ENCODE results near the gene SCNN1A.

The SCNN1A gene

DNA sequence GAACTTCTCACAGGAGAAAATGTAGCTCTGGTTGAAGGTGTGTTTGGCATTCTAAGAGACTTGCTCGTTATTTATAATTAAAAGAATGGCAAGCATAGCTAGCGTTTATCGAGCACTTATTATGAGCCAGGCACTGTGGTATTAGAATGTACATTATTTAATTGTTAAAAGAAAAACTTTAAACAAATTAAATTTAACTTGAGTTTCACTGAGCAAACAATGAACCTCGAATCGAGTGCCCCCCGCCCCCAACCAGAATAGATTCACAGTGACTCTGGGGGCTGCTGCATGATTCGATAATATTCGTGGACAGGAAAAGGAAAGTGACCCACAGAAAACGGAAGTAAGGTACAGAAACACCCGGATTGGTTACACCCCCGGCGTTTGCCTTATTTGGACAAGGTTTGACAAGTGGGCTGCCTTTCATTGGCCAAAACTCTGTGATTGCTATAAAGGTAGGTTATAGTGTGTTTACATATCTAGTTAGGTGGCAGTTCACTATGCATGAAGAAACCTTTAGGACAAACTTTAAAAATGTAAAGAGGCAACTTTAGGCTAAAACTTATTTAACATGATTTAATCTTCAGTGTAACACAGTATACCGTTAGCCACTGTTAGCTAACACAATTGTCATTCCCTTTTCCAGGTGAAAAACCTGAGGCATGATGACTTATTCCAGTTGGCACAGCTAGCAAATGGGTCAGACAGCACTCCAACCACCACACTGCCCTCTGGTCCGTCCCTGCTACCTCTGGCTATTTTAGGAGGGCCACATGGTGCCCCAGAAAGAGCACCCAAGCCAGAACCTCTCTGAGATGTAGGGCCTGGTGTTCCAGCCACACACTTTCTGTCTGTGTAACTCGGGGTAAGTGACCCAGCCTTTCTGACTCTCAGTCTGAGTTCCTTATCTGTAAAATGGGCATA lies 7.1 kb downstream of the SCNN1A start:
- Histone ChIP-seq H3K27ac (ENCODE audit: low read length) (no peak overlapping the region), H3K9me3 (ENCODE audit: control insufficient read depth in 2 of 2, low read length in 2 of 2) (no peaks in the 10 kb centered on the region), H3K27me3 (ENCODE audit: control insufficient read depth in 1 of 2, insufficient read depth in 2 of 2, low read length in 2 of 2) (no peaks in the 10 kb centered on the region), H3K4me3 (ENCODE audit: low read length in 2 of 2) (no peak overlapping the region), H3K9ac (ENCODE audit: low read length in 2 of 2) (no peak overlapping the region), H3K4me1 (ENCODE audit: control insufficient read depth, insufficient read depth, low read length) (peaks cover 10% of the 10 kb centered on the region), H3K36me3 (ENCODE audit: control insufficient read depth in 2 of 2, insufficient read depth in 2 of 2, low read length in 2 of 2) (no peaks in the 10 kb centered on the region)

- Histone ChIP-seq H3K9me3 (ENCODE audit: control insufficient read depth in 2 of 2, low read length in 2 of 2) (no peaks in the 10 kb centered on the region), H3K27ac (ENCODE audit: low read length) (no peak overlapping the region), H3K4me1 (ENCODE audit: control insufficient read depth, insufficient read depth, low read length) (peaks cover 13% of the 10 kb centered on the region), H3K4me3 (ENCODE audit: low read length in 2 of 2) (no peak overlapping the region), H3K27me3 (ENCODE audit: control insufficient read depth in 1 of 2, insufficient read depth in 2 of 2, low read length in 2 of 2) (no peaks in the 10 kb centered on the region), H3K9ac (ENCODE audit: low read length in 2 of 2) (no peak overlapping the region), H3K36me3 (ENCODE audit: control insufficient read depth in 2 of 2, insufficient read depth in 2 of 2, low read length in 2 of 2) (no peaks in the 10 kb centered on the region)
Measured at GRCh38 chr12:6367065-6367968, 8.0 kb downstream of the SCNN1A start.

DNA sequence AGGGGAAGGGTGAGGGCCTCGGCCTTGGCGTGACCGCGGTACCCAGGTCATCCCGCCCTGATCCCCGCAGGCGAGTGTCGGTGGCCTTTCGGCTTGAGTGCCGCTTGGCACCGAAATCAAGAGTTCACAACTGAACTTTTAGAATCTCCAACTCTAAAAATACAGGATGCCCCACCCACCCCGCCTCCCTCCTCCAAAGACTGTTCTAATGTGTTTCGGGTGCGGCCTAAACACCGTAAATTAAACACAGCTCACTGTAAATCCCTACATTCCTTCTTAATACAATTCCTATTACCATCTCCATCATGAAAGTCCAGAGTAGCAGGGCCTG lies 11.4 kb downstream of the SCNN1A start:
- peak overlapping the region; percentile 79 to 81 for H3K9ac ChIP-seq (ENCODE audit: low read length in 2 of 2)
- peak overlapping the region; percentile 77 to 82 for H3K4me3 ChIP-seq (ENCODE audit: low read length in 2 of 2)
- no peaks in the 10 kb centered on the region for H3K36me3 ChIP-seq (ENCODE audit: control insufficient read depth in 2 of 2, insufficient read depth in 2 of 2, low read length in 2 of 2)
- H3K4me1 ChIP-seq (ENCODE audit: control insufficient read depth, insufficient read depth, low read length) = peaks cover 19% of the 10 kb centered on the region
- H3K9me3 ChIP-seq (ENCODE audit: control insufficient read depth in 2 of 2, low read length in 2 of 2) = no peaks in the 10 kb centered on the region
- no peaks in the 10 kb centered on the region for H3K27me3 ChIP-seq (ENCODE audit: control insufficient read depth in 1 of 2, insufficient read depth in 2 of 2, low read length in 2 of 2)
- H3K27ac ChIP-seq (ENCODE audit: low read length) = peak overlapping the region; percentile 71

- no peaks in the 10 kb centered on the region for H3K9me3 ChIP-seq (ENCODE audit: control insufficient read depth in 2 of 2, low read length in 2 of 2)
- peak overlapping the region; percentile 71 for H3K27ac ChIP-seq (ENCODE audit: low read length)
- H3K27me3 ChIP-seq (ENCODE audit: control insufficient read depth in 1 of 2, insufficient read depth in 2 of 2, low read length in 2 of 2) = no peaks in the 10 kb centered on the region
- H3K9ac ChIP-seq (ENCODE audit: low read length in 2 of 2) = peak overlapping the region; percentile 79 to 81
- peaks cover 19% of the 10 kb centered on the region for H3K4me1 ChIP-seq (ENCODE audit: control insufficient read depth, insufficient read depth, low read length)
- peak overlapping the region; percentile 77 to 82 for H3K4me3 ChIP-seq (ENCODE audit: low read length in 2 of 2)
- no peaks in the 10 kb centered on the region for H3K36me3 ChIP-seq (ENCODE audit: control insufficient read depth in 2 of 2, insufficient read depth in 2 of 2, low read length in 2 of 2)
Measured at GRCh38 chr12:6363330-6364043, 11.9 kb downstream of the SCNN1A start.

DNA sequence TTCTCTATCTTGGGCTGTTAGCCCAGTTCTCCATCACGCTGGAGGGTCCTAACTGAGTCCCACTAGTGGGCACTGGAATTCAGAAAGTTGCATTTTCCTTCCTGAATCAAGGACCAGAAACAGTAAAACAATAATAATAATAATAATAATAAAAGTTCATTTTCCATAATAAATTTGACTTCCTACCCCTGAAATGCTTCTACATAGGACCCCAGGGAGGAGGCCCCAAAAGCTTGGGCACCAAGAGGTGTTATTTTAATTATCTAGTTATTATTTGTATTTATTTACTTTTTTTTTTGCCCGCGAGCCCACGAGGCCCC lies 12.4 kb downstream of the SCNN1A start:
- H3K4me3 ChIP-seq (ENCODE audit: low read length in 2 of 2) = peak overlapping the region in 1 of 2 donors; percentile 29
- no peaks in the 10 kb centered on the region for H3K36me3 ChIP-seq (ENCODE audit: control insufficient read depth in 2 of 2, insufficient read depth in 2 of 2, low read length in 2 of 2)
- H3K27ac ChIP-seq (ENCODE audit: low read length) = no peak overlapping the region
- H3K9me3 ChIP-seq (ENCODE audit: control insufficient read depth in 2 of 2, low read length in 2 of 2) = no peaks in the 10 kb centered on the region
- H3K27me3 ChIP-seq (ENCODE audit: control insufficient read depth in 1 of 2, insufficient read depth in 2 of 2, low read length in 2 of 2) = no peaks in the 10 kb centered on the region
- H3K9ac ChIP-seq (ENCODE audit: low read length in 2 of 2) = no peak overlapping the region
- peaks cover 19% of the 10 kb centered on the region for H3K4me1 ChIP-seq (ENCODE audit: control insufficient read depth, insufficient read depth, low read length)

- Histone ChIP-seq H3K4me1 (ENCODE audit: control insufficient read depth, insufficient read depth, low read length) (peaks cover 19% of the 10 kb centered on the region), H3K4me3 (ENCODE audit: low read length in 2 of 2) (no peak overlapping the region)
Measured at GRCh38 chr12:6362403-6362802, 13.0 kb downstream of the SCNN1A start.

GRCh38 chr12:6361834-6362233 lies 13.5 kb downstream of the SCNN1A start:
- Histone ChIP-seq H3K4me3 (ENCODE audit: low read length in 2 of 2) (no peak overlapping the region), H3K9ac (ENCODE audit: low read length in 2 of 2) (no peak overlapping the region), H3K4me1 (ENCODE audit: control insufficient read depth, insufficient read depth, low read length) (peaks cover 19% of the 10 kb centered on the region), H3K9me3 (ENCODE audit: control insufficient read depth in 2 of 2, low read length in 2 of 2) (no peaks in the 10 kb centered on the region), H3K36me3 (ENCODE audit: control insufficient read depth in 2 of 2, insufficient read depth in 2 of 2, low read length in 2 of 2) (no peaks in the 10 kb centered on the region), H3K27me3 (ENCODE audit: control insufficient read depth in 1 of 2, insufficient read depth in 2 of 2, low read length in 2 of 2) (no peaks in the 10 kb centered on the region), H3K27ac (ENCODE audit: low read length) (no peak overlapping the region)

More at GRCh38 chr12:6362403-6362802, 13.0 kb downstream of the SCNN1A start:
- no peak overlapping the region for H3K27ac ChIP-seq (ENCODE audit: low read length)
- H3K36me3 ChIP-seq (ENCODE audit: control insufficient read depth in 2 of 2, insufficient read depth in 2 of 2, low read length in 2 of 2) = no peaks in the 10 kb centered on the region
- H3K9me3 ChIP-seq (ENCODE audit: control insufficient read depth in 2 of 2, low read length in 2 of 2) = no peaks in the 10 kb centered on the region
- no peak overlapping the region for H3K9ac ChIP-seq (ENCODE audit: low read length in 2 of 2)
- no peaks in the 10 kb centered on the region for H3K27me3 ChIP-seq (ENCODE audit: control insufficient read depth in 1 of 2, insufficient read depth in 2 of 2, low read length in 2 of 2)

- Histone ChIP-seq H3K9me3 (ENCODE audit: control insufficient read depth in 2 of 2, low read length in 2 of 2) (no peaks in the 10 kb centered on the region), H3K9ac (ENCODE audit: low read length in 2 of 2) (no peak overlapping the region), H3K4me1 (ENCODE audit: control insufficient read depth, insufficient read depth, low read length) (peaks cover 19% of the 10 kb centered on the region), H3K36me3 (ENCODE audit: control insufficient read depth in 2 of 2, insufficient read depth in 2 of 2, low read length in 2 of 2) (no peaks in the 10 kb centered on the region), H3K27me3 (ENCODE audit: control insufficient read depth in 1 of 2, insufficient read depth in 2 of 2, low read length in 2 of 2) (no peaks in the 10 kb centered on the region), H3K4me3 (ENCODE audit: low read length in 2 of 2) (no peak overlapping the region), H3K27ac (ENCODE audit: low read length) (no peak overlapping the region)
Measured at GRCh38 chr12:6360578-6361490, 14.5 kb downstream of the SCNN1A start.

DNA sequence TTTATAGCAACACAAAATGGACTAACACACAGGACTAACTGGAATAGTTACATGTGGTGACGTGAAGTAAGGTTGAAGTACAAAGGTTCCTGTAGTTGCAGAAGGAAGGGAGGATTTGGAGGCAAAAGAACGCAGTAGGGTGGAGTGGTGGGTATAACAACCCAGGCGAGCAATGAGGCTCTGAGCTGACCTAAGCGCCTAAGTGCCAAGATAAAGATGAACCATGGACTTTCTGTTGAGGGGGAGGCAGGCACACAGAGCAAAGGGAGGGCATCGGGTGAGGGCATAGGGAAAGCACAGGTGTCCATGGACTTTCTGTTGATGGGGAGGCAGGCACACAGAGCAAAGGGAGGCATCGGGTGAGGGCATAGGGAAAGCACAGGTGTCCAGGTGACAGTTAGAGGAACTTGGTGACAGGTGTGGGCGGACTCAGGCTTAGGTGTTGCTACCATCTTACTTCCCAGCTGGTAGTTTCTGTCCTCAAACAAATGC lies 15.2 kb downstream of the SCNN1A start:
- H3K27me3 ChIP-seq (ENCODE audit: control insufficient read depth in 1 of 2, insufficient read depth in 2 of 2, low read length in 2 of 2) = no peaks in the 10 kb centered on the region
- H3K36me3 ChIP-seq (ENCODE audit: control insufficient read depth in 2 of 2, insufficient read depth in 2 of 2, low read length in 2 of 2) = no peaks in the 10 kb centered on the region
- H3K4me3 ChIP-seq (ENCODE audit: low read length in 2 of 2) = no peak overlapping the region
- no peak overlapping the region for H3K9ac ChIP-seq (ENCODE audit: low read length in 2 of 2)
- peaks cover 19% of the 10 kb centered on the region for H3K4me1 ChIP-seq (ENCODE audit: control insufficient read depth, insufficient read depth, low read length)
- H3K9me3 ChIP-seq (ENCODE audit: control insufficient read depth in 2 of 2, low read length in 2 of 2) = no peaks in the 10 kb centered on the region
- H3K27ac ChIP-seq (ENCODE audit: low read length) = no peak overlapping the region

Data from stomach smooth muscle (tissue), 2 donors.